Naive thymus-derived CD4-positive, alpha-beta T cell (primary cell): Measurements from ENCODE around the gene ZNF2. TPM values are rescaled to one million over a fixed set of nuclear protein-coding genes. Genes with fewer than 3 reads are reported as not detected.

Experiments used
- ATAC-seq: fragments of 150-1000 bp; cut with Tn5 transposase; 2 replicates; pipeline ENCODE4 v1.10.0; 2021; ENCODE audit warnings: mild to moderate bottlenecking, moderate library complexity
- CTCF ChIA-PET: fragments of 350-600 bp; sonication (Branson Sonifier 250); formaldehyde crosslinking; loops from one replicate; lab custom pipeline; 2021; ENCODE audit warnings: antibody characterized with exemption; lab: Charles Lee
- POLR2A ChIA-PET: fragments of 350-600 bp; sonication (Branson Sonifier 250); formaldehyde crosslinking; loops from one replicate; lab custom pipeline; 2021; ENCODE audit warnings: antibody characterized with exemption, inconsistent platforms; lab: Charles Lee
- DNase-seq, 9 donors: peaks; one replicate each; pipeline versions ENCODE4 v3.0.0 to v3.0.0-alpha.2; 2020 to 2022; ENCODE audit warnings: mixed read lengths in 1 of 9
- H3K27ac ChIP-seq: one replicate; pipeline ENCODE4 v1.7.0; 2013; ENCODE audit warnings: mild to moderate bottlenecking, low read depth, low read length, moderate library complexity
- H3K27me3 ChIP-seq, 2 donors: one replicate each; pipeline ENCODE4 v1.7.0; 2013; ENCODE audit warnings: low read length in 2 of 2, mild to moderate bottlenecking in 2 of 2, moderate library complexity in 2 of 2; ENCODE audit not compliant: control insufficient read depth in 2 of 2, insufficient read depth in 2 of 2
- H3K36me3 ChIP-seq, 3 experiments: 1 replicate in 2 of 3; 2 replicates in 1 of 3; pipeline ENCODE4 v1.7.0; 2013; ENCODE audit warnings: low read length in 3 of 3, mild to moderate bottlenecking in 3 of 3, moderate library complexity in 1 of 3; ENCODE audit not compliant: insufficient read depth in 3 of 3, control insufficient read depth in 2 of 3
- H3K4me1 ChIP-seq, 2 donors: one replicate each; pipeline ENCODE4 v1.7.0; 2013; ENCODE audit warnings: low read length in 2 of 2, mild to moderate bottlenecking in 2 of 2, moderate library complexity in 1 of 2; ENCODE audit not compliant: control insufficient read depth in 2 of 2, insufficient read depth in 2 of 2
- H3K4me3 ChIP-seq: 2 replicates; pipeline ENCODE4 v1.7.0; 2013; ENCODE audit warnings: mild to moderate bottlenecking, low read length
- H3K9me3 ChIP-seq, 3 experiments: 1 replicate in 2 of 3; 2 replicates in 1 of 3; pipeline ENCODE4 v1.7.0; 2013; ENCODE audit warnings: low read length in 3 of 3; ENCODE audit not compliant: control insufficient read depth in 2 of 3
- H3K27ac Mint-ChIP-seq, 9 donors: one replicate each; pipeline ENCODE4 v1.8.0; 2020 to 2022; ENCODE audit warnings: mixed read lengths in 9 of 9, mild to moderate bottlenecking in 8 of 9, moderate library complexity in 5 of 9, inconsistent platforms in 2 of 9
- H3K27me3 Mint-ChIP-seq, 5 donors: one replicate each; pipeline ENCODE4 v1.8.0; 2021 to 2022; ENCODE audit warnings: mixed read lengths in 5 of 5, mild to moderate bottlenecking in 1 of 5
- H3K36me3 Mint-ChIP-seq, 5 donors: one replicate each; pipeline ENCODE4 v1.8.0; 2020 to 2022; ENCODE audit warnings: mixed read lengths in 5 of 5, mild to moderate bottlenecking in 3 of 5, inconsistent platforms in 1 of 5
- H3K4me1 Mint-ChIP-seq, 7 donors: one replicate each; pipeline ENCODE4 v1.8.0; 2020 to 2022; ENCODE audit warnings: mixed read lengths in 7 of 7, mild to moderate bottlenecking in 3 of 7, inconsistent platforms in 1 of 7
- H3K4me3 Mint-ChIP-seq, 10 donors: one replicate each; pipeline ENCODE4 v1.8.0; 2020 to 2022; ENCODE audit warnings: mild to moderate bottlenecking in 10 of 10, mixed read lengths in 10 of 10, moderate library complexity in 6 of 10, inconsistent platforms in 2 of 10
- H3K9me3 Mint-ChIP-seq, 11 donors: one replicate each; pipeline ENCODE4 v1.8.0; 2020 to 2022; ENCODE audit warnings: mixed read lengths in 11 of 11, mild to moderate bottlenecking in 4 of 11, inconsistent platforms in 1 of 11, moderate library complexity in 1 of 11
- intact Hi-C, 2 donors: fragments of 100-400 bp; cut with micrococcal nuclease; formaldehyde crosslinking; loops; one replicate each; pipeline ENCODE4 v1.15.1; 2023
- polyA plus RNA-seq, 2 donors: library from polyadenylated mRNA; unstranded; fragments of 300-500 nt; fragmentation: Illumina TruSeq; gene quantifications; one replicate each; pipeline ENCODE4 v1.2.3, GENCODE V29; 2021
- total RNA-seq, 6 experiments: library from RNA in 5 of 6; stranded (reverse) in 5 of 6; gene quantifications; 1 replicate in 5 of 6; 2 replicates in 1 of 6; pipeline ENCODE4 v1.2.3 and lab custom pipeline; 2021 to 2026

The ZNF2 gene
- total and polyA plus RNA-seq, 7 experiments from 2014 or later: 1.5 to 10.2 (median 3.4) TPM

DNA sequence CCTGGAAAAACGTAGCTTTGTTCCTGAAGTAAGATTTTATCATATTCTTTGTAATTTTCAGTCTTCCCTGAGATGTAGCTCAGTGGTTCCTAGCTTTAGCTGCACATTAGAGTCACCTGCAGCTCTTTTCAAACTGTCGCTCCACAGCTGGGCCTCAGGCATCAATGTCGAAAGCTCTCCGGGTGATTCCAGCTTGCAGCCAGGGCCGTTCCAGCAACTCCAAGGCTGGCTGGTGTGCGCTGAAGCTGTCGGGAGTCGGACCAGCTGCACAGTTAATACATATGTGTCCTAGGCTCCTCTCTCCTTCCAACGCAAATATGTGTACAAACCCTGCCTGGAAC lies 609 bp upstream of the ZNF2 start:
- Mint-ChIP-seq H3K27ac (peak overlapping the region; percentile 91 to 99 (median 96)), H3K36me3 (peaks cover 4 to 14% (median 8%) of the 10 kb centered on the region in 5 donors), H3K4me1 (peaks cover 23 to 52% (median 46%) of the 10 kb centered on the region in 7 donors), H3K27me3 (no peaks in the 10 kb centered on the region), H3K9me3 (peaks cover 0 to 7% (median 1%) of the 10 kb centered on the region in 11 donors), H3K4me3 (peak overlapping the region; percentile 97 to 100 (median 99))
- intact Hi-C loops: loop anchor here (1.0 kb wide), 8 partner anchors 42 to 237 kb away; partner anchors contain the start of genes FAHD2A (in 2 of the 2) and ZNF892 (in 2 of the 2)
- peak; percentile 13 for ATAC-seq
- POLR2A ChIA-PET: interaction anchor here (0.8 to 4.4 kb wide), 5 partner anchors 43 to 141 kb away, joined by 5 to 29 read pairs (median 9); partner anchors contain the start of genes MAL and MRPS5
- CTCF ChIA-PET: interaction anchor here (0.6 to 2.1 kb wide), 5 partner anchors 43 to 238 kb away, joined by 3 to 12 read pairs (median 6); partner anchors contain the start of genes FAHD2A and MRPS5
- peak overlapping the region; percentile 91 for H3K4me3 ChIP-seq
- peaks cover 4 to 16% of the 10 kb centered on the region in 2 donors for H3K4me1 ChIP-seq
- DNase-seq: no peak
- no peaks in the 10 kb centered on the region for H3K27me3 ChIP-seq
- H3K27ac ChIP-seq: peak overlapping the region; percentile 82
- peaks cover 0 to 7% (median 0%) of the 10 kb centered on the region in 3 experiments for H3K36me3 ChIP-seq
- no peaks in the 10 kb centered on the region for H3K9me3 ChIP-seq

DNA sequence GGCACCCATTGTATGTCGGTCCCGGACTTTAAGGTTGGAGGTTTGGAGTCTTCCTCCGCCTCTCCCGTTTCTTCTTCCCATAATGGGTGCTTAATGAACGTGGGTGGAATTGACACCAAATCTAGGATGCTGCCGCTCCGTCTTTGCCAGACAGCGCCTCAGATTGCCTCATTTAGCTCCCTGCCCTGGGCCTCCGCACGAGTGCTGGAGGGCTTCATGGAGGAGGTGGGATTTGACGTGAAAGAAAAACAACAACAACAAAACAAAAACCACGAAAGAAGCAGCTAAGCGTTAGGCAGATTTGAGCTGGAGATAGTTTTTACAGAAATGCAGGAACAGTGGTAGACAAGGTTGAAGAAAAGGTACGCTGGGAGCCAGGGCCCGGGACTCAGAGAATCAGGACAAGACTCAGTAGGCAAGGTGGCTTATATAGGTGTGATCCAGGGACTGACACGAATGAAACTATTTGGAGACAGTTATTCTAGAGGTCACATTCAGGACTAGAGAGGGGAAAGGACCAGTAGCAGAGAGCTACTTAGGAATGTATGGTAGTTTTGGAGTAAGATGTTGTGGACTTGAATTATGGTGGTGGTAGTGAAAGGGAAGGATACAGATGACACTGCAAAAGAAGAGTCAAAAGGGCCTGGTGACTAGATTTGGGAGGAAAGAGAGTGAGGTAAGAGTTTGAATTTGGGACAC lies 605 bp downstream of the ZNF2 start:
- Mint-ChIP-seq H3K9me3 (peaks cover 0 to 11% (median 4%) of the 10 kb centered on the region in 11 donors), H3K27ac (peak overlapping the region; percentile 91 to 99 (median 96)), H3K36me3 (peaks cover 4 to 21% (median 14%) of the 10 kb centered on the region in 5 donors), H3K4me3 (peak overlapping the region; percentile 97 to 100 (median 99)), H3K4me1 (peaks cover 23 to 55% (median 40%) of the 10 kb centered on the region in 7 donors), H3K27me3 (no peaks in the 10 kb centered on the region)
- ChIA-PET POLR2A (interaction anchor here (0.6 to 4.4 kb wide), 6 partner anchors 34 to 177 kb away, joined by 3 to 29 read pairs (median 6); partner anchors contain the start of genes MAL, MRPS5 and ZNF892), CTCF (interaction anchor here (1.3 to 2.1 kb wide), 3 partner anchors 51 to 236 kb away, joined by 4 to 12 read pairs (median 6); partner anchors contain the start of gene FAHD2A)
- intact Hi-C loops: no loop called here
- peaks cover 4 to 13% of the 10 kb centered on the region in 2 donors for H3K4me1 ChIP-seq
- H3K27ac ChIP-seq: peak overlapping the region; percentile 82
- H3K4me3 ChIP-seq: peak overlapping the region; percentile 91
- no peak for DNase-seq
- H3K36me3 ChIP-seq: peaks cover 0 to 7% (median 0%) of the 10 kb centered on the region in 3 experiments
- H3K9me3 ChIP-seq: no peaks in the 10 kb centered on the region
- no peaks in the 10 kb centered on the region for H3K27me3 ChIP-seq
- peak; percentile 5 for ATAC-seq

DNA sequence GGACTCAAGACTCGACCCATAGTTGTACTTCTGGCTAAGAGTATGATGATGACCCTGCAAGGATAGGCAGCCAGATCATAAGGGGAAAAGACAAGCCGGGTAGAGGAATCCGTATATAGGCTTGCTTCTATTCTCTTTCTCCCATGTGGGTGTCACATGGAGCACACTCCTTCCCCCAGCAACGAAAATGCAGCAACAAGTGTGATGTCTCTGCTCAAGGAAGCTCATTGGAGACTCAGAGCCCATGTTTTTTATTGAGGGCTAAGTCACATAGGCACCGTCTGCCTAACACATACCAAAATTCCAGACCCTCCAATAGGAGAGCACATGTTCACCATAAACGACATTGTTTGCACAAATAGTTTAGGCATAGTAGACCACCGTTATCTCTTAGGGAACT lies 6.3 kb downstream of the ZNF2 start:
- Mint-ChIP-seq H3K4me3 (no peak overlapping the region), H3K9me3 (peaks cover 0 to 29% (median 4%) of the 10 kb centered on the region in 11 donors), H3K27ac (peak overlapping the region in 1 of 9 donors; percentile 7), H3K4me1 (peaks cover 4 to 29% (median 17%) of the 10 kb centered on the region in 7 donors), H3K36me3 (peaks cover 9 to 49% (median 35%) of the 10 kb centered on the region in 5 donors), H3K27me3 (no peaks in the 10 kb centered on the region)
- intact Hi-C loops: no loop called here
- Histone ChIP-seq H3K27me3 (no peaks in the 10 kb centered on the region), H3K27ac (no peak overlapping the region), H3K4me3 (no peak overlapping the region), H3K36me3 (peaks cover 0 to 7% (median 0%) of the 10 kb centered on the region in 3 experiments), H3K9me3 (no peaks in the 10 kb centered on the region), H3K4me1 (no peaks in the 10 kb centered on the region)
- CTCF ChIA-PET: no interaction called here
- ATAC-seq (no peak), DNase-seq (no peak)
- POLR2A ChIA-PET: no interaction called here

DNA sequence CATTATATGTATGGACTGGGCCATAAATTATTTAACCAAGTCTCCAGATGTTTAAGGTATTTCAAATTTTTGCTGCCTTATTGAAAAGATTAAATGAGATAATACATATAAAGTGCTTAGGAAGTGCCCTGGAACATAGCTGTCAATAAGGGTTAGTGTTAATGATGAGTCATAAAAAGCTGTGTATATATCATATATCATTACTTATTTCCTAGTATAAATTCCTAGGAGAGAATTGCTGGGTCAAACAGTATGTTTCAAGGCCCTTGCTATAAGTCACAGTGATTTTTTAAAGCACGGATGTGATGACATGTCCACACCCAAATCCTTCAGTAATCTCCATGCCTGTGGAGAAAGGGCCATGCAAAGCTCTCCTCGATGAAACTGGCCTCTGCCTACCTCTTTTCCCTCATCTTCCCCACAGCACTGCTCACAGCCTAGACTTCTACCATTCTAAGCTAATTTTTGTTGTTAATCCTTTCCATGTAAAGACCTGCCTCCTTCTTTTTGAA lies 8.5 kb downstream of the ZNF2 start:
- Mint-ChIP-seq H3K9me3 (peaks cover 0 to 47% (median 10%) of the 10 kb centered on the region in 11 donors), H3K4me1 (peaks cover 4 to 18% (median 12%) of the 10 kb centered on the region in 7 donors), H3K36me3 (peaks cover 21 to 62% (median 50%) of the 10 kb centered on the region in 5 donors), H3K4me3 (no peak overlapping the region), H3K27me3 (no peaks in the 10 kb centered on the region), H3K27ac (no peak overlapping the region)
- POLR2A ChIA-PET: no interaction called here
- Histone ChIP-seq H3K36me3 (peaks cover 0 to 26% (median 0%) of the 10 kb centered on the region in 3 experiments), H3K9me3 (peaks cover 0 to 4% (median 0%) of the 10 kb centered on the region in 3 experiments), H3K4me1 (no peaks in the 10 kb centered on the region), H3K27me3 (no peaks in the 10 kb centered on the region), H3K4me3 (no peak overlapping the region), H3K27ac (no peak overlapping the region)
- intact Hi-C loops: no loop called here
- CTCF ChIA-PET: interaction anchor here (1.1 kb wide), 1 partner anchor 20 kb away, joined by 3 read pairs; no protein-coding TSS in a partner anchor
- ATAC-seq (no peak), DNase-seq (no peak)

DNA sequence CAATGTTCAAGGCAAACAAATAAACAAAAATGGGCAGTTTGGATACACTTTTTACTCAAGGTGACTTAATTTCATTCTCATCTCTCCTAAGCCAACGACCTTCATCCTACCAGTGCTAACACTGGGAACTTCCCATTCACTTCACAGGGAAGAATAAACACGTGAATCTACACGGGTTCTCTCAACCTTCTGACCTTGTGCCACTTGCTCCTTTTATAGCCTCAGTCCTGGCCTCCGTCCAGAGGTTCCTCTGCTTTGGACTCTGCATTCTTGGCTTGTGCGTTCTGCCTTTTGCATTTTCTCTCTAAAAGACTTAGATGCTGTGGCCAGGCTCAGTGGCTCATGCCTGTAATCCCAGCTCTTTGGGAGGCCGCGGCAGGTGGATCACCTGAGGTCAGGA lies 13.8 kb downstream of the ZNF2 start:
- peaks cover 0 to 5% (median 0%) of the 10 kb centered on the region in 7 donors for H3K4me1 Mint-ChIP-seq
- H3K27ac Mint-ChIP-seq: no peak overlapping the region
- POLR2A ChIA-PET: no interaction called here
- Histone ChIP-seq H3K4me1 (no peaks in the 10 kb centered on the region), H3K36me3 (peaks cover 6 to 68% (median 15%) of the 10 kb centered on the region in 3 experiments), H3K27me3 (no peaks in the 10 kb centered on the region), H3K4me3 (no peak overlapping the region), H3K27ac (no peak overlapping the region), H3K9me3 (peaks cover 0 to 43% (median 0%) of the 10 kb centered on the region in 3 experiments)
- no peak overlapping the region for H3K4me3 Mint-ChIP-seq
- intact Hi-C loops: no loop called here
- CTCF ChIA-PET: no interaction called here
- H3K36me3 Mint-ChIP-seq: peaks cover 55 to 91% (median 84%) of the 10 kb centered on the region in 5 donors
- no peaks in the 10 kb centered on the region for H3K27me3 Mint-ChIP-seq
- H3K9me3 Mint-ChIP-seq: peaks cover 8 to 82% (median 39%) of the 10 kb centered on the region in 11 donors
- ATAC-seq (no peak), DNase-seq (no peak)

DNA sequence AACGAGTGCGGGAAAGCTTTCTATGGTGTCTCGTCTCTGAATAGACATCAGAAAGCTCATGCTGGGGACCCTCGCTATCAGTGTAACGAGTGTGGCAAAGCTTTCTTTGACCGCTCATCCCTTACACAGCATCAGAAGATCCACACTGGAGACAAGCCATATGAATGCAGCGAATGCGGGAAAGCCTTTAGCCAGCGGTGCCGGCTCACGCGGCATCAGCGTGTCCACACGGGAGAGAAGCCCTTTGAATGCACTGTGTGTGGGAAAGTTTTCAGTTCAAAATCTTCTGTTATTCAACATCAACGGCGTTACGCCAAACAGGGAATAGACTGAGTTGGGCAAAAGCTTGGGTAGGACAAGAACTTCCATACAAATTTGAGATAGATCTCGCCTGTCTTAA lies 16.2 kb downstream of the ZNF2 start:
- ChIA-PET POLR2A (no interaction called here), CTCF (interaction anchor here (0.9 kb wide), 1 partner anchor 24 kb away, joined by 3 read pairs; no protein-coding TSS in a partner anchor)
- Mint-ChIP-seq H3K9me3 (peaks cover 14 to 89% (median 43%) of the 10 kb centered on the region in 11 donors), H3K27me3 (no peaks in the 10 kb centered on the region), H3K4me3 (no peak overlapping the region), H3K36me3 (peaks cover 47 to 75% (median 70%) of the 10 kb centered on the region in 5 donors), H3K4me1 (no peaks in the 10 kb centered on the region), H3K27ac (no peak overlapping the region)
- intact Hi-C loops: no loop called here
- H3K9me3 ChIP-seq: peaks cover 0 to 53% (median 0%) of the 10 kb centered on the region in 3 experiments
- H3K27ac ChIP-seq: no peak overlapping the region
- ATAC-seq (no peak), DNase-seq (no peak)
- H3K36me3 ChIP-seq: peaks cover 6 to 61% (median 15%) of the 10 kb centered on the region in 3 experiments
- no peaks in the 10 kb centered on the region for H3K4me1 ChIP-seq
- no peaks in the 10 kb centered on the region for H3K27me3 ChIP-seq
- no peak overlapping the region for H3K4me3 ChIP-seq
